Nephron (organoid): ENCODE results near the gene RPL29.

ENCODE experiments used
- H3K27ac Mint-ChIP-seq, 3 experiments: 2 replicates each; pipeline ENCODE4 v1.8.0; 2020; ENCODE audit warnings: mixed read lengths in 3 of 3, mild to moderate bottlenecking in 2 of 3, moderate library complexity in 1 of 3
- H3K27me3 Mint-ChIP-seq: 2 replicates; pipeline ENCODE4 v1.8.0; 2021; ENCODE audit warnings: low read depth, mild to moderate bottlenecking, moderate library complexity, mixed read lengths
- H3K36me3 Mint-ChIP-seq: 2 replicates; pipeline ENCODE4 v1.8.0; 2020; ENCODE audit warnings: low read depth, mixed read lengths
- H3K4me1 Mint-ChIP-seq: 2 replicates; pipeline ENCODE4 v1.8.0; 2020; ENCODE audit warnings: mixed read lengths
- H3K4me3 Mint-ChIP-seq, 3 experiments: 2 replicates each; pipeline ENCODE4 v1.8.0; 2020; ENCODE audit warnings: mild to moderate bottlenecking in 3 of 3, mixed read lengths in 3 of 3, moderate library complexity in 2 of 3
- H3K9me3 Mint-ChIP-seq: 2 replicates; pipeline ENCODE4 v1.8.0; 2020; ENCODE audit warnings: mixed read lengths
- TF ChIP-seq, protein P1 (sequence below), 3 experiments: fragments of 200-600 bp; sonication (generic); IDR thresholded peaks; one replicate each; pipeline ENCODE4 v1.5.0; 2021; ENCODE audit warnings: antibody characterized with exemption in 3 of 3; ENCODE audit not compliant: unreplicated experiment in 3 of 3

RPL29 gene

GRCh38 chr3:52023860-52024764, 28.4 kb upstream of the RPL29 start:
- Mint-ChIP-seq H3K27me3 (no peaks in the 10 kb centered on the region), H3K4me3 (no peak overlapping the region), H3K9me3 (no peaks in the 10 kb centered on the region), H3K36me3 (no peaks in the 10 kb centered on the region), H3K4me1 (peaks cover 62% of the 10 kb centered on the region), H3K27ac (peak overlapping the region in 2 of 3 experiments; percentile 54 to 62)
- TF ChIP-seq, protein P1, sequence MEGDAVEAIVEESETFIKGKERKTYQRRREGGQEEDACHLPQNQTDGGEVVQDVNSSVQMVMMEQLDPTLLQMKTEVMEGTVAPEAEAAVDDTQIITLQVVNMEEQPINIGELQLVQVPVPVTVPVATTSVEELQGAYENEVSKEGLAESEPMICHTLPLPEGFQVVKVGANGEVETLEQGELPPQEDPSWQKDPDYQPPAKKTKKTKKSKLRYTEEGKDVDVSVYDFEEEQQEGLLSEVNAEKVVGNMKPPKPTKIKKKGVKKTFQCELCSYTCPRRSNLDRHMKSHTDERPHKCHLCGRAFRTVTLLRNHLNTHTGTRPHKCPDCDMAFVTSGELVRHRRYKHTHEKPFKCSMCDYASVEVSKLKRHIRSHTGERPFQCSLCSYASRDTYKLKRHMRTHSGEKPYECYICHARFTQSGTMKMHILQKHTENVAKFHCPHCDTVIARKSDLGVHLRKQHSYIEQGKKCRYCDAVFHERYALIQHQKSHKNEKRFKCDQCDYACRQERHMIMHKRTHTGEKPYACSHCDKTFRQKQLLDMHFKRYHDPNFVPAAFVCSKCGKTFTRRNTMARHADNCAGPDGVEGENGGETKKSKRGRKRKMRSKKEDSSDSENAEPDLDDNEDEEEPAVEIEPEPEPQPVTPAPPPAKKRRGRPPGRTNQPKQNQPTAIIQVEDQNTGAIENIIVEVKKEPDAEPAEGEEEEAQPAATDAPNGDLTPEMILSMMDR (IDR thresholded peaks at IDR 0.05; ENCODE audit: unreplicated experiment in 3 of 3), result no peak

- H3K27me3 Mint-ChIP-seq, result no peaks in the 10 kb centered on the region
- H3K27ac Mint-ChIP-seq, result peak overlapping the region in 1 of 3 experiments; percentile 9
- peak overlapping the region in 1 of 3 experiments; percentile 26 for H3K4me3 Mint-ChIP-seq
- H3K9me3 Mint-ChIP-seq, result no peaks in the 10 kb centered on the region
- H3K4me1 Mint-ChIP-seq, result peaks cover 63% of the 10 kb centered on the region
- TF ChIP-seq, protein P1 (IDR thresholded peaks at IDR 0.05; ENCODE audit: unreplicated experiment in 3 of 3), result no peak
- H3K36me3 Mint-ChIP-seq, result no peaks in the 10 kb centered on the region
Observed at GRCh38 chr3:52023101-52023770, 27.5 kb upstream of the RPL29 start.

DNA sequence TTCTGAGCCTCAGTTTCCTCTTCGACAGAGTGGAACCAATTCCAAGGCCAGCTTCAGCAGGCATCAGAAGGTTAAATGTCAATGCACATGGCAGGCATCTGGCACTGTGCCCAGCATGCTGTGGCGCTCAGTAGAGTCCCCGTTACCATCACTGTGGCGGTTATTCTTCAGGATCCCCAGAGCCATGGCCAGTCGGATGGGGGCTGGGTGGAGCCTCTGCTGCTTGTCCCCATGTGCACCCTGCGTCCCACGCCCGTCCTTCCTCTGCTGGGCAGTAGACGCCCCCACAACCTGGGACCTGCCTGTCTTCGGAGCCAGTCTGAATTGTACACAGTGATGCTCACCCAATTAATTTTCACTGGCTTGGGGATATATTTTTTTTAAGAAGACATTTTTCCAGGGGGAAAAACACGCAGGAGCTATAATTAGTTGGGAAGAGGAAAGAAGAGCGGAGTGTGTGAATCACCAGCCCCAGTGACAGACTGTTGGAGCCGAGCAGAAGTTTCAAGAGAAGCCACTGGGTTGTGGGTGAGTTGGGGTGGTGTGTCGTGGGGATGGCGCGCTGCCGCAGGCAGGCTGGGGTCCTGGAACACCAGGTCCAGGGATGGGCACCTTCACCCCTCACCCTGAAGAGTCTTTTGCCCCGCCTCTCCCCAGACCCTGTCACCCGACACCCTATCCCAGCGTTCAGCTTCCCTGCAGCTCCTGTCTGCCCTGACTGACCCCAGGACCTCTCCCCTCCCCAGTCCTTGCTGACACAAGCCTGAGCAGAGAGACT, 26.8 kb upstream of the RPL29 start:
- TF ChIP-seq, protein P1 (IDR thresholded peaks at IDR 0.05; ENCODE audit: unreplicated experiment in 3 of 3), result no peak
- H3K27ac Mint-ChIP-seq, result peak overlapping the region; percentile 9 to 66 (median 45)
- H3K36me3 Mint-ChIP-seq, result no peaks in the 10 kb centered on the region
- H3K9me3 Mint-ChIP-seq, result no peaks in the 10 kb centered on the region
- no peaks in the 10 kb centered on the region for H3K27me3 Mint-ChIP-seq
- H3K4me1 Mint-ChIP-seq, result peaks cover 66% of the 10 kb centered on the region
- peak overlapping the region in 1 of 3 experiments; percentile 22 for H3K4me3 Mint-ChIP-seq

DNA sequence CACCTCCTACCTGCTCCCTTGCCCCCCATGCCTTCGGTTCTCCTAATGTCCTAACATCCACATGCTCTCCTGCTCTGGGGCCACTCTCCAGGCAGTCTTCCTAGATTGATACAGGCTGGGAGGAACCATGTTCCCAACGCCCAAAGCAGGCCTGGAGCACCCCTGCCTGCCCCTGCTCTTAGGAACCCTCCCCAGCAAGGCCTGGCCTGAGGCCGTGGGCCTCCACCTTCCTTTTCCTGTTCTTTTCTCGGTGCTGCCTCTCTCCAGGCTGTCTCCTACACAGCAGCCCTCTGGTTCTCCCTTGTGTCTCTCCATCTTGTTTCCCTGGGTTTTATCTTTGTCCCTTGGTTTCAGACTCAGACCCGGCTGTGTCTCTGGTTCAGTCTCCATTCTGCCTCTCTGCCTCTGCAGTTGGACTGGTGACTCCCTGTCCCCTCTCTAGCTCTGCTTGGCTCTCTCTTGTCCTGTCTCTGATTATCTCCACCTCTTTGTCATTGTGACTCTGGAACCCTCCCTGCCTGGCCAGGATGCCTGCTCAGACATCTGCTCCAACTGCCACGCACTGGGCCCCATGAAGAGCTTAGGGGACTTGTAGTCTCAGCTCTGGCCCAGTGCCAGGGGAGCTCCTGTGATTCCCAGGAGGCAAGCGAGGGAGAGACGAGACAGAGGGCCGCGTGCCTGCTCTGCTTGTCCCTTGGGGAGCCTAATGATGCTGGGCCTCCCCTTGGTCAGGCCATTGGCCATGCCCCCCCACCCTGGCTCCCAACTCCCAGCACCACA, 26.0 kb upstream of the RPL29 start:
- H3K9me3 Mint-ChIP-seq, result no peaks in the 10 kb centered on the region
- H3K27ac Mint-ChIP-seq, result peak overlapping the region; percentile 21 to 83 (median 76)
- no peaks in the 10 kb centered on the region for H3K27me3 Mint-ChIP-seq
- no peaks in the 10 kb centered on the region for H3K36me3 Mint-ChIP-seq
- TF ChIP-seq, protein P1 (IDR thresholded peaks at IDR 0.05; ENCODE audit: unreplicated experiment in 3 of 3), result no peak
- peak overlapping the region in 1 of 3 experiments; percentile 25 for H3K4me3 Mint-ChIP-seq
- H3K4me1 Mint-ChIP-seq, result peaks cover 74% of the 10 kb centered on the region

- Mint-ChIP-seq H3K4me1 (peaks cover 69% of the 10 kb centered on the region), H3K27ac (peak overlapping the region; percentile 21 to 55 (median 31)), H3K27me3 (no peaks in the 10 kb centered on the region), H3K4me3 (peak overlapping the region in 1 of 3 experiments; percentile 19), H3K9me3 (no peaks in the 10 kb centered on the region), H3K36me3 (no peaks in the 10 kb centered on the region)
- TF ChIP-seq, protein P1 (IDR thresholded peaks at IDR 0.05; ENCODE audit: unreplicated experiment in 3 of 3), result no peak
Observed at GRCh38 chr3:52020796-52021195, 25.1 kb upstream of the RPL29 start.
